Fibroblast of villous mesenchyme (primary cell): ENCODE results near the gene CCDC91. TPM values are rescaled to one million over a fixed set of nuclear protein-coding genes. Genes with fewer than 3 reads are reported as not detected.

ENCODE experiments used
- DNase-seq: peaks from one replicate; pipeline ENCODE4 v3.0.0-alpha.2; 2010; ENCODE audit warnings: low read depth
- H3K4me3 ChIP-seq: 2 replicates; pipeline ENCODE4 v1.5.1; 2011; ENCODE audit warnings: low read depth, mild to moderate bottlenecking, low read length
- total RNA-seq: library from RNA; depleted of rRNA; stranded (reverse); fragments of >200 nt; gene quantifications from 2 replicates; pipeline ENCODE4 v1.2.3, GENCODE V29; 2012
- TF ChIP-seq, protein P1 (sequence below): IDR thresholded peaks from 2 replicates; pipeline ENCODE4 v1.5.1; 2012; ENCODE audit warnings: low read depth, mild to moderate bottlenecking, low read length; ENCODE audit not compliant: insufficient read depth

CCDC91 gene
- total RNA-seq, 1 donor, result 30.7 TPM

- H3K4me3 ChIP-seq, result no peak overlapping the region
- no peak for DNase-seq
- TF ChIP-seq, protein P1, sequence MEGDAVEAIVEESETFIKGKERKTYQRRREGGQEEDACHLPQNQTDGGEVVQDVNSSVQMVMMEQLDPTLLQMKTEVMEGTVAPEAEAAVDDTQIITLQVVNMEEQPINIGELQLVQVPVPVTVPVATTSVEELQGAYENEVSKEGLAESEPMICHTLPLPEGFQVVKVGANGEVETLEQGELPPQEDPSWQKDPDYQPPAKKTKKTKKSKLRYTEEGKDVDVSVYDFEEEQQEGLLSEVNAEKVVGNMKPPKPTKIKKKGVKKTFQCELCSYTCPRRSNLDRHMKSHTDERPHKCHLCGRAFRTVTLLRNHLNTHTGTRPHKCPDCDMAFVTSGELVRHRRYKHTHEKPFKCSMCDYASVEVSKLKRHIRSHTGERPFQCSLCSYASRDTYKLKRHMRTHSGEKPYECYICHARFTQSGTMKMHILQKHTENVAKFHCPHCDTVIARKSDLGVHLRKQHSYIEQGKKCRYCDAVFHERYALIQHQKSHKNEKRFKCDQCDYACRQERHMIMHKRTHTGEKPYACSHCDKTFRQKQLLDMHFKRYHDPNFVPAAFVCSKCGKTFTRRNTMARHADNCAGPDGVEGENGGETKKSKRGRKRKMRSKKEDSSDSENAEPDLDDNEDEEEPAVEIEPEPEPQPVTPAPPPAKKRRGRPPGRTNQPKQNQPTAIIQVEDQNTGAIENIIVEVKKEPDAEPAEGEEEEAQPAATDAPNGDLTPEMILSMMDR, result no peak
Observed at GRCh38 chr12:28479683-28480082, 289.4 kb downstream of the CCDC91 start.

- no peak for DNase-seq
- TF ChIP-seq, protein P1, result no peak
- H3K4me3 ChIP-seq, result no peak overlapping the region
Observed at GRCh38 chr12:28484156-28484555, 293.9 kb downstream of the CCDC91 start.

DNA sequence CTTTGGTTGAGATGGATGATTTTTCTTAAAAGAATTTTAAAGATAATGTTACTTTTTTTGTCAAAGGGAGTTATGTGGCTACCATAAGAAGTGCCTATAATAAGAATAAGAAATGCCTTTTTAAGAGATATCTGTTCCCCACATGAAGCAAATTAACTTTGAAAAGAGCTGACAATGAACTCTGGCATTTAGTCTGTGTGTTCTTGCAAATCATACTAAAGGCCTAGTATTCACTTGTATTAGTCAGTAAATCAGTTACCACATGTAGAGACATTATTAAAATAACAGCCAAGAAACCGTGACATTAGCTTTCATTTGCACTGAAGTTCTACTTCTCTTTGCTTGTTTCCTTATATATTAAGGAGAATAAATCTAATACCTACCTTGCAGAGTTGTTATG is 296.3 kb downstream of the CCDC91 start:
- TF ChIP-seq, protein P1, result no peak
- DNase-seq, result no peak

DNA sequence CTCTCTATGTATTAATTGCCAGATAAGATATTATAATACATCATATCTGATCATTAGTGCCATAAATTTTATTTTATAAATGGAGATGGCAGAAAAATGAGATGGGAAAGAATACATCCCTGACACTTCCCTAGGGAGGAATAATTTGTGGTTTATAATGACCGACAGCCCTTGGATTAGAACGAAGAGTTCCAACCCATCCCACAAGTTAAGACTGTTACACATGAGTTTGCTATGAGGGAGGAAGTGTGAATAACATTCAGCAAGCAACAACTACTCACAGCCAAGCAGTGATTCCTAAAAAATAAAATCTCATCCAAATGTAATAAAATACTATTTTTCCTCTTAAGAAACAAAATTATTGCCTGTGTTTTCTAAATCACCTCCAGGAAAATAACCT is 299.0 kb downstream of the CCDC91 start:
- TF ChIP-seq, protein P1, result no peak
- DNase-seq, result peak; percentile 36
- H3K4me3 ChIP-seq, result no peak overlapping the region

More for the DNA sequence above, 296.3 kb downstream of the CCDC91 start:
- H3K4me3 ChIP-seq, result no peak overlapping the region

GRCh38 chr12:28497889-28498411 is 307.7 kb downstream of the CCDC91 start:
- TF ChIP-seq, protein P1, result no peak
- peak; percentile 26 for DNase-seq

DNA sequence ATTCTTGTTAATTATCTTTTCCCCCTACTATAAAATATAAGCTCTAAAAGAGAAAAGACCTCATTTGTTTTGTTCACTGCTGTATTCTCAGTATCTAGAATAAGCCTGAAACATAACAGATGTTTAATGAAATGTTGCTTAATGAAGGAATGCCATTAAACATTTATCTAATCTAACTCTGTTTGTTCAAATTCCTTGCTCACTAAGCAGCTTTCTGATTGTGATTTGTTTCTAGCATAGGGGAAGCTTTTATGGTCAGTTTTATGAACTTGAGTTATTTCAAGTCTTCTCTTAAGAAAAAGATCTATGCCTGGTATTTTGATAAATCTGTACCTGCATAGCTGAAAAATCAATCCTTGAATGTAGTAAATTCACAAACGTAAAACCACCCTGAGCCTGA is 308.6 kb downstream of the CCDC91 start:
- TF ChIP-seq, protein P1, result no peak
- peak; percentile 66 for DNase-seq
- no peak overlapping the region for H3K4me3 ChIP-seq

More at GRCh38 chr12:28497889-28498411, 307.7 kb downstream of the CCDC91 start:
- H3K4me3 ChIP-seq, result no peak overlapping the region
